ENCODE measurements around the gene MPPE1. TPM values are rescaled to one million over a fixed set of nuclear protein-coding genes. Genes with fewer than 3 reads are reported as not detected.

Gene MPPE1
- total and polyA plus RNA-seq, 9 of the 15 experiments (the other 6 are each of a cell fraction or from before 2014, with no cell fraction given): 10.7 to 19.5 (median 13.3) TPM

DNA sequence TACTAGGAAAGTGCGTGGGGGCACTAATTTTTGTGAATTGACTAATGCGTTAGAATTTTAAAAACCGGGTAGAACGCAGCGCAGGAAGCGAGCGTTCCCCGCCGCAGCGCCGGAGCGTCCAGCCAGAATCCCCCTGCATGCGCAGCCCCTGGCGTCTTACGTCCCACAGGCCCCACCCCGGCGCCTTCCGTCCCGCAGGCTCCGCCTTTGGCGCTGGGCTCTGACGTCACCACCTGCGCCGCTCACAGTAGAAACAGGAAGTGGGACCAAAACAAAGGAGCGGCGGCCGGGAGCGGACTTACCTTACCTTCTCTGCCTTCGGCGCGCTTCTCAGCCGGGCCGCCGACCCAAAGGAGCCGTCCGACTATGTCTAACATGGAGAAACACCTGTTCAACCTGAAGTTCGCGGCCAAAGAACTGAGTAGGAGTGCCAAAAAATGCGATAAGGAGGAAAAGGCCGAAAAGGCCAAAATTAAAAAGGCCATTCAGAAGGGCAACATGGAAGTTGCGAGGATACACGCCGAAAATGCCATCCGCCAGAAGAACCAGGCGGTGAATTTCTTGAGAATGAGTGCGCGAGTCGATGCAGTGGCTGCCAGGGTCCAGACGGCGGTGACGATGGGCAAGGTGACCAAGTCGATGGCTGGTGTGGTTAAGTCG, 56.8 kb downstream of the MPPE1 start, which contains the start of gene CHMP1B (continued):
- TF ChIP-seq, protein P1, sequence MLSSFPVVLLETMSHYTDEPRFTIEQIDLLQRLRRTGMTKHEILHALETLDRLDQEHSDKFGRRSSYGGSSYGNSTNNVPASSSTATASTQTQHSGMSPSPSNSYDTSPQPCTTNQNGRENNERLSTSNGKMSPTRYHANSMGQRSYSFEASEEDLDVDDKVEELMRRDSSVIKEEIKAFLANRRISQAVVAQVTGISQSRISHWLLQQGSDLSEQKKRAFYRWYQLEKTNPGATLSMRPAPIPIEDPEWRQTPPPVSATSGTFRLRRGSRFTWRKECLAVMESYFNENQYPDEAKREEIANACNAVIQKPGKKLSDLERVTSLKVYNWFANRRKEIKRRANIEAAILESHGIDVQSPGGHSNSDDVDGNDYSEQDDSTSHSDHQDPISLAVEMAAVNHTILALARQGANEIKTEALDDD (IDR thresholded peaks at IDR 0.05): no peak
- TF ChIP-seq, protein P2, sequence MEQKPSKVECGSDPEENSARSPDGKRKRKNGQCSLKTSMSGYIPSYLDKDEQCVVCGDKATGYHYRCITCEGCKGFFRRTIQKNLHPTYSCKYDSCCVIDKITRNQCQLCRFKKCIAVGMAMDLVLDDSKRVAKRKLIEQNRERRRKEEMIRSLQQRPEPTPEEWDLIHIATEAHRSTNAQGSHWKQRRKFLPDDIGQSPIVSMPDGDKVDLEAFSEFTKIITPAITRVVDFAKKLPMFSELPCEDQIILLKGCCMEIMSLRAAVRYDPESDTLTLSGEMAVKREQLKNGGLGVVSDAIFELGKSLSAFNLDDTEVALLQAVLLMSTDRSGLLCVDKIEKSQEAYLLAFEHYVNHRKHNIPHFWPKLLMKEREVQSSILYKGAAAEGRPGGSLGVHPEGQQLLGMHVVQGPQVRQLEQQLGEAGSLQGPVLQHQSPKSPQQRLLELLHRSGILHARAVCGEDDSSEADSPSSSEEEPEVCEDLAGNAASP (IDR thresholded peaks at IDR 0.05): no peak
- TF ChIP-seq, protein P3, sequence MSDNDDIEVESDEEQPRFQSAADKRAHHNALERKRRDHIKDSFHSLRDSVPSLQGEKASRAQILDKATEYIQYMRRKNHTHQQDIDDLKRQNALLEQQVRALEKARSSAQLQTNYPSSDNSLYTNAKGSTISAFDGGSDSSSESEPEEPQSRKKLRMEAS (CRISPR knock-in tag; IDR thresholded peaks at IDR 0.05): peak; percentile 22; the same call in 1 of the 2 replicates
- peak; percentile 96 for TF ChIP-seq ZBTB7A (IDR thresholded peaks at IDR 0.05; ENCODE audit: borderline replicate concordance, control insufficient read depth, low read depth, low read length)
- peak; percentile 86 for TF ChIP-seq KHSRP (IDR thresholded peaks at IDR 0.05)
- no peak for TF ChIP-seq CREBBP (IDR thresholded peaks at IDR 0.05; ENCODE audit: low read depth, low read length)
- TF ChIP-seq, protein P4, sequence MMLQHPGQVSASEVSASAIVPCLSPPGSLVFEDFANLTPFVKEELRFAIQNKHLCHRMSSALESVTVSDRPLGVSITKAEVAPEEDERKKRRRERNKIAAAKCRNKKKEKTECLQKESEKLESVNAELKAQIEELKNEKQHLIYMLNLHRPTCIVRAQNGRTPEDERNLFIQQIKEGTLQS (IDR thresholded peaks at IDR 0.05): peak; percentile 94
- TF ChIP-seq, protein P4 (CRISPR knock-in tag; conservative IDR thresholded peaks at IDR 0.05): no peak
- no peak for TF ChIP-seq MECOM (CRISPR knock-in tag; IDR thresholded peaks at IDR 0.05)
- TF ChIP-seq ZNF785 (CRISPR knock-in tag; IDR thresholded peaks at IDR 0.05): no peak
- no peak for TF ChIP-seq POLR2AphosphoS2 (IDR thresholded peaks at IDR 0.05; ENCODE audit: low read length)
- TF ChIP-seq, protein P5, sequence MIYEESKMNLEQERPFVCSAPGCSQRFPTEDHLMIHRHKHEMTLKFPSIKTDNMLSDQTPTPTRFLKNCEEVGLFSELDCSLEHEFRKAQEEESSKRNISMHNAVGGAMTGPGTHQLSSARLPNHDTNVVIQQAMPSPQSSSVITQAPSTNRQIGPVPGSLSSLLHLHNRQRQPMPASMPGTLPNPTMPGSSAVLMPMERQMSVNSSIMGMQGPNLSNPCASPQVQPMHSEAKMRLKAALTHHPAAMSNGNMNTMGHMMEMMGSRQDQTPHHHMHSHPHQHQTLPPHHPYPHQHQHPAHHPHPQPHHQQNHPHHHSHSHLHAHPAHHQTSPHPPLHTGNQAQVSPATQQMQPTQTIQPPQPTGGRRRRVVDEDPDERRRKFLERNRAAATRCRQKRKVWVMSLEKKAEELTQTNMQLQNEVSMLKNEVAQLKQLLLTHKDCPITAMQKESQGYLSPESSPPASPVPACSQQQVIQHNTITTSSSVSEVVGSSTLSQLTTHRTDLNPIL (CRISPR knock-in tag; IDR thresholded peaks at IDR 0.05): no peak
- TF ChIP-seq ZNF444 (CRISPR knock-in tag; IDR thresholded peaks at IDR 0.05): no peak
- TF ChIP-seq, protein P6, sequence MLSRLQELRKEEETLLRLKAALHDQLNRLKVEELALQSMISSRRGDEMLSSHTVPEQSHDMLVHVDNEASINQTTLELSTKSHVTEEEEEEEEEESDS (CRISPR knock-in tag; IDR thresholded peaks at IDR 0.05): no peak
- no peak for TF ChIP-seq ZNF274 (IDR thresholded peaks at IDR 0.05; ENCODE audit: borderline replicate concordance, low read depth, low read length)
- TF ChIP-seq BCOR (IDR thresholded peaks at IDR 0.05): no peak
- TF ChIP-seq GABPA (tag; conservative IDR thresholded peaks at IDR 0.05; ENCODE audit: low read depth): peak; percentile 82
- TF ChIP-seq, protein P7, sequence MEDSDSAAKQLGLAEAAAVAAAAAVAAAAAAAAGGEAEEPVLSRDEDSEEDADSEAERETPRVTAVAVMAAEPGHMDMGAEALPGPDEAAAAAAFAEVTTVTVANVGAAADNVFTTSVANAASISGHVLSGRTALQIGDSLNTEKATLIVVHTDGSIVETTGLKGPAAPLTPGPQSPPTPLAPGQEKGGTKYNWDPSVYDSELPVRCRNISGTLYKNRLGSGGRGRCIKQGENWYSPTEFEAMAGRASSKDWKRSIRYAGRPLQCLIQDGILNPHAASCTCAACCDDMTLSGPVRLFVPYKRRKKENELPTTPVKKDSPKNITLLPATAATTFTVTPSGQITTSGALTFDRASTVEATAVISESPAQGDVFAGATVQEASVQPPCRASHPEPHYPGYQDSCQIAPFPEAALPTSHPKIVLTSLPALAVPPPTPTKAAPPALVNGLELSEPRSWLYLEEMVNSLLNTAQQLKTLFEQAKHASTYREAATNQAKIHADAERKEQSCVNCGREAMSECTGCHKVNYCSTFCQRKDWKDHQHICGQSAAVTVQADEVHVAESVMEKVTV (CRISPR knock-in tag; IDR thresholded peaks at IDR 0.05): no peak
- TF ChIP-seq TCF3 (CRISPR knock-in tag; IDR thresholded peaks at IDR 0.05): no peak
- no peak for TF ChIP-seq NFIX (CRISPR knock-in tag; IDR thresholded peaks at IDR 0.05; ENCODE audit: low read depth)
- TF ChIP-seq HMG20A (CRISPR knock-in tag; conservative IDR thresholded peaks at IDR 0.05): no peak
- TF ChIP-seq ZNF232 (CRISPR knock-in tag; IDR thresholded peaks at IDR 0.05): no peak
- TF ChIP-seq POLR3A (IDR thresholded peaks at IDR 0.05; ENCODE audit: borderline replicate concordance, extremely low read depth, insufficient read depth, insufficient read length): no peak
